H1 (cell line): ENCODE results near the gene CASZ1. TPM values are rescaled to one million over a fixed set of nuclear protein-coding genes. Genes with fewer than 3 reads are reported as not detected.

Experiments
- CTCF ChIA-PET: fragments of 300-600 bp; sonication (Branson Sonifier 250); formaldehyde crosslinking; loops from one replicate; lab custom pipeline; 2021; ENCODE audit not compliant: partially characterized antibody; lab: Charles Lee
- POLR2A ChIA-PET: fragments of 300-600 bp; sonication (Branson Sonifier 250); formaldehyde crosslinking; loops from one replicate; lab custom pipeline; 2021; ENCODE audit warnings: inconsistent platforms; ENCODE audit not compliant: partially characterized antibody; lab: Charles Lee
- DNase-seq, 2 experiments: peaks; one replicate each; pipeline versions ENCODE4 v3.0.0 to v3.0.0-alpha.2; 2010 to 2022; ENCODE audit warnings: low spot score in 2 of 2, low read depth in 1 of 2, mixed read lengths in 1 of 2
- FAIRE-seq: peaks from 2 replicates; lab custom pipeline; 2011; peaks lifted over from hg19 to GRCh38; lab: Jason Lieb, UNC
- H2AFZ ChIP-seq: 2 replicates; pipeline ENCODE4 v1.8.1; 2012; ENCODE audit warnings: low read length, inconsistent platforms
- H2AK5ac ChIP-seq: 2 replicates; pipeline ENCODE4 v1.6.1; 2013; ENCODE audit warnings: low read depth, low read length
- H2BK120ac ChIP-seq: replicated peaks from 2 replicates; pipeline ENCODE3; 2013; ENCODE audit warnings: low read depth, low read length, inconsistent platforms
- H2BK12ac ChIP-seq: 2 replicates; pipeline ENCODE4 v1.6.1; 2013; ENCODE audit warnings: low read depth, low read length
- H2BK15ac ChIP-seq: 2 replicates; pipeline ENCODE4 v1.6.1; 2013; ENCODE audit warnings: low read length
- H2BK20ac ChIP-seq: 2 replicates; pipeline ENCODE4 v1.6.1; 2013; ENCODE audit warnings: low read length
- H2BK5ac ChIP-seq: 2 replicates; pipeline ENCODE4 v1.6.1; 2013; ENCODE audit warnings: low read depth, low read length
- H3K14ac ChIP-seq: 2 replicates; pipeline ENCODE4 v1.6.1; 2013; ENCODE audit warnings: inconsistent platforms; ENCODE audit not compliant: insufficient read length
- H3K18ac ChIP-seq: 2 replicates; pipeline ENCODE4 v1.6.1; 2013; ENCODE audit warnings: low read length; ENCODE audit errors: extremely low read depth
- H3K23ac ChIP-seq: 2 replicates; pipeline ENCODE4 v1.6.1; 2013; ENCODE audit warnings: inconsistent platforms; ENCODE audit not compliant: insufficient read length
- H3K23me2 ChIP-seq: 2 replicates; pipeline ENCODE4 v1.6.1; 2013; ENCODE audit warnings: low read depth, low read length
- H3K27ac ChIP-seq: 2 replicates; pipeline ENCODE4 v1.6.1; 2011; ENCODE audit warnings: low read depth, low read length, inconsistent platforms
- H3K27me3 ChIP-seq, 4 experiments: replicated peaks in 1 of 4; 1 replicate in 1 of 4; 2 replicates in 3 of 4; pipeline versions ENCODE4 v1.6.1 to v1.8.1; 2011 to 2013; ENCODE audit warnings: low read length in 3 of 4, mild to moderate bottlenecking in 3 of 4, inconsistent platforms in 2 of 4, mixed read lengths in 2 of 4, moderate library complexity in 1 of 4; ENCODE audit not compliant: control insufficient read depth in 3 of 4, insufficient read depth in 3 of 4; ENCODE audit errors: extremely low read depth in 1 of 4
- H3K36me3 ChIP-seq, 4 experiments: 2 replicates each; pipeline versions ENCODE4 v1.6.1 to v1.8.1; 2011 to 2013; ENCODE audit warnings: mild to moderate bottlenecking in 4 of 4, low read length in 3 of 4, moderate library complexity in 2 of 4, control low read depth in 1 of 4, inconsistent platforms in 1 of 4; ENCODE audit not compliant: insufficient read depth in 4 of 4, control insufficient read depth in 2 of 4
- H3K4ac ChIP-seq: replicated peaks from 2 replicates; pipeline ENCODE3; 2013; ENCODE audit warnings: low read length, low read depth, mixed read lengths, inconsistent platforms; ENCODE audit not compliant: insufficient read length
- H3K4me1 ChIP-seq, 4 experiments: replicated peaks in 1 of 4; 1 replicate in 1 of 4; 2 replicates in 3 of 4; pipeline versions ENCODE4 v1.6.1 to v1.8.1; 2011 to 2013; ENCODE audit warnings: low read length in 3 of 4, inconsistent platforms in 2 of 4, mixed read lengths in 1 of 4; ENCODE audit not compliant: insufficient read depth in 4 of 4, control insufficient read depth in 3 of 4
- H3K4me2 ChIP-seq, 2 experiments: 2 replicates each; pipeline versions ENCODE4 v1.6.1 to v1.8.1; 2011 to 2013; ENCODE audit warnings: low read depth in 2 of 2, low read length in 2 of 2, control low read depth in 1 of 2, inconsistent platforms in 1 of 2, mild to moderate bottlenecking in 1 of 2; ENCODE audit not compliant: insufficient read depth in 1 of 2
- H3K4me3 ChIP-seq, 4 experiments: fragments of 200-600, 300-600 bp in 1 of 4; sonication (generic), shearing (Covaris generic), sonication (Bioruptor Twin) in 1 of 4; 2 replicates each; pipeline versions ENCODE4 v1.5.1 to v1.8.1; 2011 to 2016; ENCODE audit warnings: low read length in 4 of 4, low read depth in 3 of 4, control low read depth in 2 of 4, inconsistent platforms in 2 of 4, mild to moderate bottlenecking in 2 of 4, mixed read lengths in 1 of 4, moderate library complexity in 1 of 4; ENCODE audit not compliant: insufficient read depth in 2 of 4; ENCODE audit errors: extremely low read depth in 1 of 4
- H3K56ac ChIP-seq: replicated peaks from 2 replicates; pipeline ENCODE3; 2013; ENCODE audit warnings: low read depth, mild to moderate bottlenecking, mixed read lengths, low read length, inconsistent platforms; ENCODE audit not compliant: insufficient read length
- H3K79me1 ChIP-seq: 2 replicates; pipeline ENCODE4 v1.6.1; 2013; ENCODE audit warnings: low read depth, low read length, control low read depth
- H3K79me2 ChIP-seq, 2 experiments: 2 replicates each; pipeline versions ENCODE4 v1.6.1 to v1.8.1; 2012 to 2013; ENCODE audit warnings: low read length in 2 of 2, mild to moderate bottlenecking in 2 of 2, inconsistent platforms in 1 of 2; ENCODE audit not compliant: insufficient read depth in 2 of 2, control insufficient read depth in 1 of 2
- H3K9ac ChIP-seq, 4 experiments: replicated peaks in 1 of 4; 1 replicate in 1 of 4; 2 replicates in 3 of 4; pipeline versions ENCODE4 v1.6.1 to v1.8.1; 2011 to 2013; ENCODE audit warnings: low read depth in 3 of 4, low read length in 3 of 4, control low read depth in 2 of 4, mild to moderate bottlenecking in 2 of 4, moderate library complexity in 2 of 4, inconsistent platforms in 1 of 4; ENCODE audit errors: extremely low read depth in 1 of 4
- H3K9me3 ChIP-seq, 2 experiments: 2 replicates each; pipeline versions ENCODE4 v1.6.1 to v1.8.1; 2012 to 2013; ENCODE audit warnings: mild to moderate bottlenecking in 2 of 2, moderate library complexity in 2 of 2, control low read depth in 1 of 2, inconsistent platforms in 1 of 2, low read depth in 1 of 2, low read length in 1 of 2, mixed read lengths in 1 of 2; ENCODE audit not compliant: insufficient read depth in 2 of 2
- H4K20me1 ChIP-seq, 2 experiments: replicated peaks in 1 of 2; 2 replicates each; pipeline versions ENCODE3 to v1.8.1; 2011 to 2013; ENCODE audit warnings: inconsistent platforms in 2 of 2, low read length in 2 of 2, mild to moderate bottlenecking in 1 of 2; ENCODE audit not compliant: insufficient read depth in 2 of 2, control insufficient read depth in 1 of 2
- H4K5ac ChIP-seq: 2 replicates; pipeline ENCODE4 v1.6.1; 2013; ENCODE audit warnings: low read length, low read depth, mixed read lengths, inconsistent platforms; ENCODE audit not compliant: insufficient read length
- H4K8ac ChIP-seq: 2 replicates; pipeline ENCODE4 v1.8.0; 2013; ENCODE audit warnings: mild to moderate bottlenecking, moderate library complexity, low read length, inconsistent platforms; ENCODE audit not compliant: insufficient read depth; ENCODE audit errors: extremely low read depth
- H4K91ac ChIP-seq: replicated peaks from 2 replicates; pipeline ENCODE3; 2013; ENCODE audit warnings: low read length, mixed read lengths, inconsistent platforms; ENCODE audit not compliant: insufficient read length
- BRCA1 ChIP-seq: IDR thresholded peaks from 2 replicates; pipeline ENCODE4 v1.6.1; 2012; ENCODE audit warnings: low read depth, low read length, improper control_type of control experiment
- CEBPB ChIP-seq: IDR thresholded peaks from 2 replicates; pipeline ENCODE4 v1.6.1; 2012; ENCODE audit warnings: low read depth, low read length
- CHD1 ChIP-seq: IDR thresholded peaks from 2 replicates; pipeline ENCODE4 v1.6.1; 2012; ENCODE audit warnings: low read depth, low read length, improper control_type of control experiment
- CREB1 ChIP-seq: IDR thresholded peaks from 2 replicates; pipeline ENCODE4 v1.6.1; 2012; ENCODE audit warnings: inconsistent platforms
- EGR1 ChIP-seq: IDR thresholded peaks from 2 replicates; pipeline ENCODE4 v1.6.1; 2011; ENCODE audit warnings: low read depth, low read length, borderline replicate concordance
- EZH2 ChIP-seq: fragments of 200-600 bp; sonication (generic); IDR thresholded peaks from 2 replicates; pipeline ENCODE4 v1.7.1; 2012; ENCODE audit warnings: low read depth, mild to moderate bottlenecking, moderate library complexity, low read length, inconsistent platforms; ENCODE audit not compliant: severe bottlenecking
- HDAC6 ChIP-seq: IDR thresholded peaks from one replicate; pipeline ENCODE4 v1.7.1; 2012; ENCODE audit warnings: low read depth, mild to moderate bottlenecking, inconsistent platforms, low read length, moderate library complexity
- KDM5A ChIP-seq: fragments of 200-600 bp; IDR thresholded peaks from 2 replicates; pipeline ENCODE4 v1.7.1; 2012; ENCODE audit warnings: mild to moderate bottlenecking, low read length, inconsistent platforms, mixed read lengths
- NANOG ChIP-seq: IDR thresholded peaks from 2 replicates; pipeline ENCODE4 v1.6.1; 2011; ENCODE audit warnings: low read length, low read depth, mild to moderate bottlenecking, inconsistent platforms; ENCODE audit not compliant: insufficient read depth, poor library complexity, severe bottlenecking
- NRF1 ChIP-seq: IDR thresholded peaks from 2 replicates; pipeline ENCODE4 v1.6.1; 2011; ENCODE audit warnings: mild to moderate bottlenecking, low read depth, low read length, improper control_type of control experiment
- PHF8 ChIP-seq: fragments of 200-600 bp; sonication (generic); conservative IDR thresholded peaks from 2 replicates; pipeline ENCODE4 v1.7.1; 2012; ENCODE audit warnings: low read depth, mild to moderate bottlenecking, inconsistent platforms, low read length, moderate library complexity
- POLR2AphosphoS5 ChIP-seq: IDR thresholded peaks from 2 replicates; pipeline ENCODE4 v1.6.1; 2011; ENCODE audit warnings: low read depth, low read length
- SP2 ChIP-seq: IDR thresholded peaks from 2 replicates; pipeline ENCODE4 v1.6.1; 2012; ENCODE audit warnings: mild to moderate bottlenecking, low read length, inconsistent platforms
- WGBS, 2 experiments: shearing (Covaris generic) in 1 of 2; methylation state at CpG; one replicate each; pipeline versions ENCODE4 v1.1.6 to v1.1.7; 2013 to 2015; ENCODE audit warnings: low lambda C conversion rate in 2 of 2, mixed read lengths in 2 of 2, inconsistent platforms in 1 of 2, low coverage in 1 of 2, missing lambda C conversion rate in 1 of 2; ENCODE audit not compliant: insufficient replicate concordance in 2 of 2, insufficient coverage in 1 of 2, insufficient read length in 1 of 2; ENCODE audit errors: extremely low coverage in 1 of 2, missing lambda C conversion rate in 1 of 2; 5-methylcytosine and 5-hydroxymethylcytosine counted together
- polyA plus RNA-seq, 7 experiments: library from polyadenylated mRNA; depleted of rRNA in 3 of 7; stranded (reverse) in 5 of 7; unstranded in 2 of 7; fragments of >200 nt in 5 of 7; fragments of 200-250 nt in 2 of 7; gene quantifications; 1 replicate in 5 of 7; 2 replicates in 1 of 7; 4 replicates in 1 of 7; pipeline versions ENCODE4 v1.2.1 to v1.2.3, GENCODE V29; 2011 to 2013; ENCODE audit warnings: missing spikeins in 2 of 7, mixed read lengths in 2 of 7
- total RNA-seq: library from RNA; stranded (reverse); fragmentation: NEBNext Ultra II Directional; extraction: Animal tissue kit (Norgen Biotek cat#: 25700); gene quantifications from 2 replicates; pipeline ENCODE4 v1.2.1, GENCODE V29; 2021

Gene CASZ1
- total and polyA plus RNA-seq, 2 of the 8 experiments (the other 6 are each of a cell fraction or from before 2014, with no cell fraction given): 4.4 to 7.7 TPM

DNA sequence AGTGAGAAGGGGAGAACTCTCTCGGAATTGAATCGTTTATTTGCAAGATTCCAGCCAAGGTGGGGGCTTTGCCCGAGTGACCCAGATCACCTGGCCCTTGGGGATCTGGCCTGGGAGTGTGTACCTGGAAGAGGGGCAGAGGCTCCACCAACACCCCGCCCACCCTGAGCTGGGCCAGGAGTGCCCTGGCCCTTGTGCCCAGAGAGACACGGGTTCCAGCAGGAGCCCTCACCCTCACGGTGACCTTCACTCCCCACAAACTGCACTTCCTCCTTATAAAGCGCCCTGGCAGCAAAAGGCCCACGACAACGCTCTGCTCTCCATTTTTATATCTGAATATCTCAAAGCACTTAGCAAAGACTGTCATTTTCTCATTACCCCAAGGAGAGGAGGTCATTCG, 16.6 kb downstream of the CASZ1 start:
- H3K23me2 ChIP-seq: peaks cover 11% of the 10 kb centered on the region; the same call in 1 of the 2 replicates
- no peak overlapping the region for H4K8ac ChIP-seq
- no peak overlapping the region for H3K4me2 ChIP-seq
- DNase-seq (no peak), FAIRE-seq (no peak)
- no peak overlapping the region for H3K14ac ChIP-seq
- H3K36me3 ChIP-seq: no peaks in the 10 kb centered on the region; a peak in 2 of 8 replicates
- H3K27ac ChIP-seq: no peak overlapping the region
- no peak overlapping the region for H3K4ac ChIP-seq
- H3K9ac ChIP-seq: no peak overlapping the region
- no peak overlapping the region for H4K5ac ChIP-seq
- H4K20me1 ChIP-seq: peaks cover 0 to 6% of the 10 kb centered on the region in 2 experiments
- H3K4me3 ChIP-seq: no peak overlapping the region
- H3K23ac ChIP-seq: no peak overlapping the region
- H2BK120ac ChIP-seq: no peak overlapping the region
- no peak overlapping the region for H2BK20ac ChIP-seq
- ChIA-PET POLR2A (no interaction called here), CTCF (interaction anchor here (1.6 to 2.4 kb wide), 3 partner anchors 9 to 83 kb away, joined by 3 to 8 read pairs (median 7); no protein-coding TSS in a partner anchor)
- no peak overlapping the region for H3K56ac ChIP-seq
- H2BK15ac ChIP-seq: no peak overlapping the region
- peaks cover 0 to 7% (median 0%) of the 10 kb centered on the region in 4 experiments; a peak in 2 of 7 replicates for H3K4me1 ChIP-seq
- no peaks in the 10 kb centered on the region for H3K27me3 ChIP-seq
- no peaks in the 10 kb centered on the region; a peak in 1 of 4 replicates for H3K79me2 ChIP-seq
- no peaks in the 10 kb centered on the region; the same call in 1 of the 2 replicates for H3K79me1 ChIP-seq
- H4K91ac ChIP-seq: no peak overlapping the region
- no peak overlapping the region for H2BK12ac ChIP-seq
- TF ChIP-seq CHD1 (no peak), KDM5A (no peak), NRF1 (no peak), NANOG (no peak), EZH2 (no peak), POLR2AphosphoS5 (no peak), EGR1 (no peak), CEBPB (no peak), HDAC6 (no peak), CREB1 (no peak), BRCA1 (no peak), SP2 (no peak), PHF8 (no peak)
- H2AK5ac ChIP-seq: no peak overlapping the region
- 83% methylated on average over 10 of the region's 10 CpGs; no CpG with 5 or more reads in 1 of the 2 experiments for WGBS, 2 experiments
- H2BK5ac ChIP-seq: no peak overlapping the region
- H3K18ac ChIP-seq: no peak overlapping the region
- no peaks in the 10 kb centered on the region for H3K9me3 ChIP-seq
- no peak overlapping the region for H2AFZ ChIP-seq
